Thyroid gland (tissue), 4 donors: ENCODE measurements around the gene BTBD2. TPM values are rescaled to one million over a fixed set of nuclear protein-coding genes. Genes with fewer than 3 reads are reported as not detected.

ENCODE experiments used
- DNase-seq, 2 donors: peaks; one replicate each; pipeline ENCODE4 v3.0.0-alpha.2; 2019
- H3K27ac ChIP-seq, 3 donors: fragments of 200-600 bp; sonication (generic); 1 replicate in 2 of 3; 2 replicates in 1 of 3; pipeline ENCODE4 v1.5.1; 2016 to 2019; ENCODE audit warnings: mild to moderate bottlenecking in 1 of 3, moderate library complexity in 1 of 3
- H3K27me3 ChIP-seq: fragments of 200-600 bp; sonication (generic); one replicate; pipeline ENCODE4 v1.5.1; 2019
- H3K36me3 ChIP-seq, 2 donors: fragments of 200-600 bp; sonication (generic); one replicate each; pipeline ENCODE4 v1.5.1; 2016 to 2019
- H3K4me1 ChIP-seq, 2 donors: fragments of 200-600 bp; sonication (generic); one replicate each; pipeline ENCODE4 v1.5.1; 2017 to 2019
- H3K4me3 ChIP-seq, 3 donors: fragments of 200-600 bp; sonication (generic); replicated peaks in 1 of 3; 1 replicate in 2 of 3; 2 replicates in 1 of 3; pipeline ENCODE4 v1.5.1; 2016; ENCODE audit warnings: mild to moderate bottlenecking in 1 of 3
- H3K9me3 ChIP-seq: fragments of 200-600 bp; sonication (generic); one replicate; pipeline ENCODE4 v1.5.1; 2017
- CTCF ChIP-seq, 6 experiments: fragments of 200-600 bp in 3 of 6; fragments of 450-650 bp in 3 of 6; sonication (generic) in 3 of 6; IDR thresholded peaks; one replicate each; pipeline ENCODE4 v1.5.1; 2016 to 2019; ENCODE audit warnings: antibody characterized with exemption in 6 of 6, mild to moderate bottlenecking in 2 of 6, inconsistent platforms in 1 of 6, moderate library complexity in 1 of 6
- POLR2A ChIP-seq, 2 donors: fragments of 450-650 bp; IDR thresholded peaks; one replicate each; pipeline ENCODE4 v1.6.1; 2017; ENCODE audit warnings: antibody characterized with exemption in 2 of 2, mild to moderate bottlenecking in 2 of 2, moderate library complexity in 1 of 2
- WGBS, 2 donors: methylation state at CpG; one replicate each; pipeline ENCODE4 v1.1.5; 2017; 5-methylcytosine and 5-hydroxymethylcytosine counted together
- intact Hi-C: fragments of 100-400 bp; cut with DNase I; formaldehyde crosslinking; loops from one replicate; pipeline ENCODE4 v1.15.1; 2023
- small RNA-seq: library from RNA; depleted of rRNA; stranded (forward); fragments of <200 nt; gene quantifications from one replicate; pipeline ENCODE3, GENCODE V24; 2016
- total RNA-seq, 4 donors: library from RNA; depleted of rRNA; stranded (reverse); fragments of >200 nt; gene quantifications; one replicate each; pipeline ENCODE4 v1.2.3, GENCODE V29; 2016

The BTBD2 gene
- total RNA-seq, 4 donors from 2014 or later: 74.8 to 89.9 (median 76.2) TPM

GRCh38 chr19:1936916-1937610 lies 78.5 kb downstream of the BTBD2 start:
- no peak for DNase-seq
- H3K36me3 ChIP-seq: no peaks in the 10 kb centered on the region
- intact Hi-C loops: no loop called here
- H3K4me3 ChIP-seq: no peak overlapping the region
- 90 to 93% methylated on average over 18 to 21 of the region's 24 CpGs for WGBS, 2 donors
- H3K27me3 ChIP-seq: no peaks in the 10 kb centered on the region
- H3K4me1 ChIP-seq: peaks cover under 1 to 8% of the 10 kb centered on the region in 2 donors
- TF ChIP-seq POLR2A (IDR thresholded peaks at IDR 0.05): no peak
- TF ChIP-seq CTCF (IDR thresholded peaks at IDR 0.05): no peak
- no peaks in the 10 kb centered on the region for H3K9me3 ChIP-seq
- H3K27ac ChIP-seq: no peak overlapping the region

- TF ChIP-seq CTCF (IDR thresholded peaks at IDR 0.05) (no peak), POLR2A (IDR thresholded peaks at IDR 0.05) (no peak)
- WGBS, 2 donors: 87 to 91% methylated on average over 3 of the region's 3 CpGs
- Histone ChIP-seq H3K9me3 (no peaks in the 10 kb centered on the region), H3K27ac (peak overlapping the region in 1 of 3 donors; percentile 5), H3K4me3 (no peak overlapping the region), H3K36me3 (no peaks in the 10 kb centered on the region), H3K4me1 (peaks cover 0 to 8% of the 10 kb centered on the region in 2 donors), H3K27me3 (no peaks in the 10 kb centered on the region)
- DNase-seq: no peak
- intact Hi-C loops: no loop called here
Measured at GRCh38 chr19:1936430-1936829, 79.1 kb downstream of the BTBD2 start.

- WGBS, 2 donors: 66% methylated on average over 11 of the region's 11 CpGs
Measured at GRCh38 chr19:1935484-1936208, 79.9 kb downstream of the BTBD2 start.

More at GRCh38 chr19:1935484-1936208, 79.9 kb downstream of the BTBD2 start:
- H3K9me3 ChIP-seq: no peaks in the 10 kb centered on the region
- intact Hi-C loops: no loop called here
- DNase-seq: no peak
- H3K36me3 ChIP-seq: no peaks in the 10 kb centered on the region
- H3K27me3 ChIP-seq: no peaks in the 10 kb centered on the region
- H3K27ac ChIP-seq: peak overlapping the region in 1 of 3 donors; percentile 5
- peaks cover 0 to 8% of the 10 kb centered on the region in 2 donors for H3K4me1 ChIP-seq
- H3K4me3 ChIP-seq: no peak overlapping the region
- TF ChIP-seq POLR2A (IDR thresholded peaks at IDR 0.05) (no peak), CTCF (IDR thresholded peaks at IDR 0.05) (no peak)

Small RNA genes lying within 50 kb of the gene (small RNA-seq; reads per million reads assigned to genes)
- not detected for gene AC007136.1

Other genes starting within 250 kb of the BTBD2 start
- gene ATP8B3, start 203.4 kb downstream of the BTBD2 start, total RNA-seq: 1 to 10 TPM in 3 of 4 donors, not detected in 1; 1.3 to 2.0 (median 1.6) TPM
- gene REXO1, start 167.2 kb downstream of the BTBD2 start, total RNA-seq: 10 to 100 TPM; 14.0 to 21.8 (median 17.2) TPM
- gene KLF16, start 152.1 kb downstream of the BTBD2 start, total RNA-seq: 1 to 10 TPM; 1.8 to 6.4 (median 3.4) TPM
- gene ABHD17A, start 130.2 kb downstream of the BTBD2 start, total RNA-seq: 100 to 1,000 TPM in 1 of 4 donors, 10 to 100 TPM in 3; 86.8 to 134 (median 91.4) TPM
- 10 to 100 TPM in 2 of 4 donors, 1 to 10 TPM in 2; 4.0 to 14.6 (median 8.3) TPM for gene ADAT3, start 110.3 kb downstream of the BTBD2 start, total RNA-seq
- gene SCAMP4, start 110.3 kb downstream of the BTBD2 start, total RNA-seq: 100 to 1,000 TPM in 3 of 4 donors, 10 to 100 TPM in 1; 69.5 to 269 (median 137) TPM
- gene CSNK1G2, start 74.5 kb downstream of the BTBD2 start, total RNA-seq: 10 to 100 TPM; 47.2 to 67.6 (median 60.8) TPM
- gene MKNK2, start 35.5 kb upstream of the BTBD2 start, total RNA-seq: 100 to 1,000 TPM; 106 to 161 (median 123) TPM
- 10 to 100 TPM; 18.5 to 40.4 (median 26.6) TPM for gene MOB3A, start 80.6 kb upstream of the BTBD2 start, total RNA-seq
- gene IZUMO4, start 81.2 kb upstream of the BTBD2 start, total RNA-seq: 1 to 10 TPM; 1.1 to 4.2 (median 2.9) TPM
- gene AP3D1, start 135.9 kb upstream of the BTBD2 start, total RNA-seq: 100 to 1,000 TPM in 3 of 4 donors, 10 to 100 TPM in 1; 62.5 to 121 (median 118) TPM
- 10 to 100 TPM; 10.2 to 31.1 (median 17.2) TPM for gene DOT1L, start 148.2 kb upstream of the BTBD2 start, total RNA-seq
- 100 to 1,000 TPM in 3 of 4 donors, 10 to 100 TPM in 1; 86.7 to 179 (median 131) TPM for gene PLEKHJ1, start 220.6 kb upstream of the BTBD2 start, total RNA-seq
- 10 to 100 TPM; 25.7 to 39.8 (median 30.3) TPM for gene SF3A2, start 221.1 kb upstream of the BTBD2 start, total RNA-seq
- 1 to 10 TPM in 1 of 4 donors, under 1 TPM in 1, not detected in 2; 0.33 to 4.2 TPM for gene AMH, start 233.6 kb upstream of the BTBD2 start, total RNA-seq
- gene JSRP1, start 240.7 kb upstream of the BTBD2 start, total RNA-seq: not detected